Suprapubic skin (tissue), 4 donors: Measurements from ENCODE around the gene FAM90A26. TPM values are rescaled to one million over a fixed set of nuclear protein-coding genes. Genes with fewer than 3 reads are reported as not detected.
"Not testable (repeated sequence)": the region's sequence is repeated elsewhere in the genome, so short reads cannot be mapped to it uniquely, and the experiment has no call there.

ENCODE experiments used
- DNase-seq, 2 donors: peaks; one replicate each; pipeline ENCODE4 v3.0.0-alpha.2; 2019; ENCODE audit warnings: low spot score in 2 of 2
- H3K27ac ChIP-seq: fragments of 200-600 bp; sonication (generic); one replicate; pipeline ENCODE4 v1.5.1; 2019
- H3K27me3 ChIP-seq: fragments of 200-600 bp; sonication (generic); one replicate; pipeline ENCODE4 v1.5.1; 2019
- H3K36me3 ChIP-seq: fragments of 200-600 bp; sonication (generic); one replicate; pipeline ENCODE4 v1.5.1; 2019
- H3K4me1 ChIP-seq: fragments of 200-600 bp; sonication (generic); one replicate; pipeline ENCODE4 v1.5.1; 2019
- H3K4me3 ChIP-seq: fragments of 200-600 bp; sonication (generic); one replicate; pipeline ENCODE4 v1.5.1; 2019; ENCODE audit warnings: mild to moderate bottlenecking
- H3K9me3 ChIP-seq: fragments of 200-600 bp; sonication (generic); one replicate; pipeline ENCODE4 v1.5.1; 2019
- EP300 ChIP-seq: sonication (generic); formaldehyde crosslinking; IDR thresholded peaks from one replicate; pipeline ENCODE4 v1.6.1; 2017; ENCODE audit warnings: antibody characterized with exemption
- POLR2A ChIP-seq, 2 donors: fragments of 450-650 bp; IDR thresholded peaks; one replicate each; pipeline ENCODE4 v1.6.1; 2017; ENCODE audit warnings: antibody characterized with exemption in 2 of 2, mild to moderate bottlenecking in 2 of 2, moderate library complexity in 2 of 2
- POLR2AphosphoS5 ChIP-seq, 3 donors: sonication (generic); formaldehyde crosslinking; IDR thresholded peaks; one replicate each; pipeline ENCODE4 v1.6.1; 2017; ENCODE audit warnings: antibody characterized with exemption in 3 of 3
- WGBS: methylation state at CpG from one replicate; pipeline ENCODE4 v1.1.5; 2018; 5-methylcytosine and 5-hydroxymethylcytosine counted together
- total RNA-seq, 4 donors: library from RNA; depleted of rRNA; stranded (reverse); fragments of >200 nt; gene quantifications; one replicate each; pipeline ENCODE4 v1.1.0, GENCODE V29; 2016
- TF ChIP-seq, protein P1 (sequence below), 2 donors: fragments of 200-600 bp in 1 of 2; fragments of 450-650 bp in 1 of 2; sonication (generic) in 1 of 2; IDR thresholded peaks; one replicate each; pipeline ENCODE4 v1.5.1; 2016 to 2019; ENCODE audit warnings: antibody characterized with exemption in 2 of 2, mild to moderate bottlenecking in 1 of 2, moderate library complexity in 1 of 2

Gene FAM90A26
- total RNA-seq, 4 donors from 2014 or later: not detected

DNA sequence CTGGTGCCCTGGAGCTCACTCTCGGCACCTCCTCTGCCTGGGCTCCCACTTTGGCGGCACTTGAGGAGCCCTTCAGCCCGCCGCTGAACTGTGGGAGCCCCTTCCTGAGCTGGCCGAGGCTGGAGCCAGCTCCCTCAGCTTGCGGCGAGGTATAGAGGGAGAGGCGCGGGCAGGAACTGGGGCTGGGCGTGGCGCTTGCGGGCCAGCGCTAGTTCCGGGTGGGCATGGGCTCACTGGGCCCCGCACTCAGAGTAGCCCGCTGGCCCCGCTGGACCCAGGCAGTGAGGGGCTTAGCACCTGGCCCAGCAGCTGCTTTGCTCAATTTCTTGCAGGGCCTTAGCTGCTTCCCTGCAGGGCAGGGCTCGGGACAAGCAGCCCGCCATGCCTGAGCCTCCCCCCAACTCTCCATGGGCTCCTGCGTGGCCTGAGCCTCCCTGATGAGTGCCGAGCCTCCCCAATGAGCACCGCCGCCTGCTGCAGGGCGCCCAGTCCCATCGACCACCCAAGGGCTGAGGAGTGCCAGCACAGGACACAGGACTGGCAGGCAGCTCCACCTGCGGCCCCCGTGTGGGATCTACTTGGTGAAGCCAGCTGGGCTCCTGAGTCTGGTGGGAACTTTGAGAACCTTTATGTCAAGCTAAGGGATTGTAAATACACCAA lies 26.7 kb upstream of the FAM90A26 start:
- Histone ChIP-seq H3K4me3 (no peak overlapping the region), H3K9me3 (no peaks in the 10 kb centered on the region), H3K27ac (no peak overlapping the region), H3K36me3 (no peaks in the 10 kb centered on the region), H3K4me1 (no peaks in the 10 kb centered on the region), H3K27me3 (no peaks in the 10 kb centered on the region)
- DNase-seq: no peak
- 95% methylated on average over 17 of the region's 27 CpGs for WGBS
- TF ChIP-seq POLR2AphosphoS5 (IDR thresholded peaks at IDR 0.05) (no peak), POLR2A (IDR thresholded peaks at IDR 0.05) (no peak), EP300 (no peak)
- TF ChIP-seq, protein P1, sequence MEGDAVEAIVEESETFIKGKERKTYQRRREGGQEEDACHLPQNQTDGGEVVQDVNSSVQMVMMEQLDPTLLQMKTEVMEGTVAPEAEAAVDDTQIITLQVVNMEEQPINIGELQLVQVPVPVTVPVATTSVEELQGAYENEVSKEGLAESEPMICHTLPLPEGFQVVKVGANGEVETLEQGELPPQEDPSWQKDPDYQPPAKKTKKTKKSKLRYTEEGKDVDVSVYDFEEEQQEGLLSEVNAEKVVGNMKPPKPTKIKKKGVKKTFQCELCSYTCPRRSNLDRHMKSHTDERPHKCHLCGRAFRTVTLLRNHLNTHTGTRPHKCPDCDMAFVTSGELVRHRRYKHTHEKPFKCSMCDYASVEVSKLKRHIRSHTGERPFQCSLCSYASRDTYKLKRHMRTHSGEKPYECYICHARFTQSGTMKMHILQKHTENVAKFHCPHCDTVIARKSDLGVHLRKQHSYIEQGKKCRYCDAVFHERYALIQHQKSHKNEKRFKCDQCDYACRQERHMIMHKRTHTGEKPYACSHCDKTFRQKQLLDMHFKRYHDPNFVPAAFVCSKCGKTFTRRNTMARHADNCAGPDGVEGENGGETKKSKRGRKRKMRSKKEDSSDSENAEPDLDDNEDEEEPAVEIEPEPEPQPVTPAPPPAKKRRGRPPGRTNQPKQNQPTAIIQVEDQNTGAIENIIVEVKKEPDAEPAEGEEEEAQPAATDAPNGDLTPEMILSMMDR (IDR thresholded peaks at IDR 0.05): no peak

DNA sequence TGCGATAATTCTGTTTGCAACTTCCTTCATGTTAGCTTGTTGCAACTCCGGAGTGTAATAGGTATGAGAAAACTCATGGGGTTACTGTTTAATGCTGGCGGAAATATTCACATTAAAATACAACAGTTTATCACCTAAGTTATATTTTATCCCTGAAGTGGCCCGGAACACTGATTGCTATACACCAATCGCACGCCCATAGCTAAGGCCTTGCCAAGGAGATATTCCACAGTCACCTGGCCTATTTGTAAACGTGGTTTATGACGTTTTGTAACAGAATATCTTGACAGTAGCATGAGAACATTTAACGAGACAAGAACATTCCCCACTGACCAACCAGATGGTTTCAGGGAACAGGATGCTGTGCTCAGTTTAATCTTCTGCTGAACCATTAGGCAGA lies 23.2 kb upstream of the FAM90A26 start:
- 93% methylated on average over 9 of the region's 9 CpGs for WGBS
- no peaks in the 10 kb centered on the region for H3K9me3 ChIP-seq

DNA sequence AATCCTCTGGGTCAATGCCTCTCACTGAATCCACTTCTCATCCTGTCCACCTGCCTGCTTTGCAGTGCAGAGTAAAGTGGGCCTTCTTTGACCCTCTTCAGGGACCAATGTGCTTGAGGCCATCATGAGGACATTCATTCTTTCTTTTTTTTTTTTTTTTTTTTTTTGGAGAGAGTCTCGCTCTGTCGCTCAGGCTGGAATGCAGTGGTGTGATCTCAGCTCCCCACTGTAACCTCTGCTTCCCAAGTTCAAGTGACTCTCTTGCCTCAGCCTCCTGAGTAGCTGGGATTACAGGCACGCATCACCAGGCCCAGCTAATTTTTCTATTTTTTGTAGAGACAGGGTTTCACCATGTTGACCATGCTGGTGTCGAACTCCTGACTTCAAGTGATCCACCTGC lies 22.8 kb upstream of the FAM90A26 start:
- not testable (repeated sequence) for H3K27me3 ChIP-seq, H3K4me3 ChIP-seq, H3K4me1 ChIP-seq, DNase-seq, H3K9me3 ChIP-seq, H3K36me3 ChIP-seq, H3K27ac ChIP-seq
- 100% methylated on average over 4 of the region's 4 CpGs for WGBS

More for the DNA sequence above, 23.2 kb upstream of the FAM90A26 start:
- Histone ChIP-seq H3K27ac (no peak overlapping the region), H3K4me1 (no peaks in the 10 kb centered on the region), H3K4me3 (no peak overlapping the region), H3K36me3 (no peaks in the 10 kb centered on the region), H3K27me3 (no peaks in the 10 kb centered on the region)
- DNase-seq: no peak
- TF ChIP-seq, protein P1 (IDR thresholded peaks at IDR 0.05): no peak
- TF ChIP-seq EP300 (no peak), POLR2AphosphoS5 (IDR thresholded peaks at IDR 0.05) (no peak)

DNA sequence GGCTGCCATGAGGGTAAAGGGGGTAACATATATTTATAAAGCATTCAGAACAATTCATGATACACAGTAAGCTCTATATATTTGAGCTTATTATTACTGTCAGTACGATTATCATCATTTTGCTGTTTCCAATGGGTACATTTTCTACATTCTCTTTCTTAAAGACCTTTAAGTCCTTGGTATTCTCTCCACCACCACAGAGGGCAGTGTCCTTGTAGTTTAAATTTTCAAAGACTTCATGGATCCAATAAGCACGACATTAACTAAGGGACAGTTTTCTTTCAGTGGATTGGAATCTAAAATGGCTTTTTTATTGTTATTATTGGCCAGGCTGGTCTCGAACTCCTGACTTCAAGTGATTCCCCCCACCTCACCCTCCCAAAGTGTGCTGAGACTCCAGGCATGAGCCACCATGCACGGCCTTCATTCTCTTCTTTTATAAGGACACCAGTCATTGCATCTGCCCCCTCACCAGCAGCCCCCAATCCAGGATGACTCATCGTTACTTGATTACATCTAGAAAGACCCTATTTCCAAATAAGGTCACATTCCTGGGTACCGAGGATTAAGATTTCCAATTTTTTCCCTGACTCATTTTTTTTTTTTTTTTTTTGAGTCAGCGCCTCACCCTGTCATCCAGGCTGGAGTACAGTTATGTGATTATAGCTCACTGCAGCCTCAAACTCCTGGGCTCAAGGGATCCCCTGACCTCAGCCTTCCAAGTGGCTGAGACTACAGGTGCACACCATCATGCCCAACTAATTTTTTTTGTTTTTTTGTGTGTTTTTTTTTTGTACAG lies 21.4 kb upstream of the FAM90A26 start:
- H3K9me3 ChIP-seq, H3K4me1 ChIP-seq, H3K36me3 ChIP-seq, H3K27me3 ChIP-seq, H3K27ac ChIP-seq, H3K4me3 ChIP-seq, DNase-seq: not testable (repeated sequence)
- WGBS: 87% methylated on average over 7 of the region's 7 CpGs

DNA sequence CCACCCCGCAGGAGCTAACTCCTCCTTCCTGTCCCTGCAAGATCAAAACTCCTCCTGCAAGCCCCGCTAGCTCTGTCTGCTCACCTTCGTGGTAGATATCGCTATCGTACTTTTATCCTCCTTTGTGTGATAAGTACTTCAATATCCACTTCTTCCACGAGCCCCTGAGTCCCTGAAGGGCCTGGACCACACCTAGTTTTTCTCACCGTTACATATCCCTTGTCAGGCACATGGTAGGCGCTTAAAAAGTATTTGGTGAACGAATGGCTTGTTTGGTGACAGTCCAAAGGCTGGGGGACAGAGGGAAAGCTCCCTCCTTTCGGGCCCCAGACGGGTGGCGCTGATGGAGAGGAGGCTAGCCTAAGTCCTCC lies 18.4 kb upstream of the FAM90A26 start:
- not testable (repeated sequence) for H3K9me3 ChIP-seq, H3K36me3 ChIP-seq, H3K27me3 ChIP-seq, DNase-seq, H3K4me1 ChIP-seq
- Histone ChIP-seq H3K27ac (peak overlapping the region; percentile 89), H3K4me3 (peak overlapping the region; percentile 74)
- WGBS: 4% methylated on average over 11 of the region's 12 CpGs

DNA sequence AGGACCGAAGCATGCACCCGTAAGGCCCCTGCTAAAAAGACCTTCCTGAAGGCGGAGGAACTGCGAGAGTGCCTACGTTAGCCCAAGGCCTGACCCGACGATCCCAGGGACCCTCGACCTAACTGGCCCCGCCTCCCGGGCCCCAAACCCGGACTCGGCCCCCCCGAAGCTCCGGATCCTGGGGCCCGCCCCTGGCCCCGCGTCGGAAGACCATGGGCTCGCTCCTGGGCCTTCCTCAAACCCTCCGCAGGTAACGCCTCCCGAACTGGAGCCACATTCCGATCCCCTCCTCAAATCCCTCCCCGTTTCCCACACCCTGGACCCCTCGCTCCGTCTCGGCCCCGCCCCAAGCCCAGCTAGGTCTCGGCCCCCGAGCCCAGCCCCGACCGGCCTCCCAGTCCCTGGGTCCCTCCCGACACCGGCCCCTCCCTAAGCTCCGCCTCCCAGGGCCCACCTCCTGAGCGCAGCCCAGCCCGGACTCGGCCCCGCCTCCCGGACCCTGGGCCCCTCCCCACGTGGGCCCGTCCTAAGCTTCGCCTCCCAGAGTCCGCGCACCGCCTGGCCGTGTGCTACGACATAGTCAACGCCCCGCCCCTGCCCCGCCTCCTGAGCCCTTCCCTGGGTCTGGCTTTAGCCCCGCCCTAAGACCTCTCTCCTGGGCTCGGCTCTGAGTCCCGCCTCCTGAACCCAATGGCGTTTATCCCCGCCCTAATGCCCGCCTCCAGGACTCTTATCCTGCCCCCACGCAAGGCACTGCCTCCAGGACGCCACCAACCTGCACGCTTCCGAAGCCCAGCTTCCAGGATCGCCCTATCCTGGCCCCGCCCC lies 17.8 kb upstream of the FAM90A26 start:
- WGBS: 0% methylated on average over 10 of the region's 63 CpGs
- DNase-seq: peak; percentile 98 to 99
- not testable (repeated sequence) for H3K4me1 ChIP-seq, H3K9me3 ChIP-seq, H3K36me3 ChIP-seq, H3K27me3 ChIP-seq
- H3K27ac ChIP-seq: peak overlapping the region; percentile 89
- H3K4me3 ChIP-seq: peak overlapping the region; percentile 74

DNA sequence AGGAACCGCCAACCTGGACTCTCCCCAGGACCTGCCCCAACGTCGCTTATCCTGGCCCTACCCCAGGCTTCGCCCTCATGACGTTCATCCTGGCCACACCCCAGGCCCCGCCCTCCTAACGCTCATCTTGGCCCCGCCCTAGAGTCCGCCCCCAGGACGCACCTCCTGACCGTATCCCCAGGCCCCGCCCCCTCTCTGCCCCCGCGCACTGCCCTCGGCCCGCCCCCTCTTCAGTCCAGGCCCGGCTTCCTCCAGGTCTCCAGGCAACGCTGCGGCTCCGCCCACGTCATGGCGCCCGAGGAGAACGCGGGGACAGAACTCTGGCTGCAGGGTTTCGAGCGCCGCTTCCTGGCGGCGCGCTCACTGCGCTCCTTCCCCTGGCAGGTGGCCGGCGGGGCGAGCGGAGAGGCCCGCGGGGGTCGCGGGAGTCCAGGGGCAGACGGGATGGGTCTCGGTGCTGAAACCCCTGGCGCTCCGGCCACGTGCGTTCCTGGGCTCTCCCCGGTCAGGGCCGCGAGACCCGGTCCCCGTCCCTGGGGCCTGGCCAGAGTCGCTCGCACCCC lies 17.1 kb upstream of the FAM90A26 start:
- not testable (repeated sequence) for H3K36me3 ChIP-seq, H3K9me3 ChIP-seq, H3K27me3 ChIP-seq, H3K4me1 ChIP-seq
- Histone ChIP-seq H3K4me3 (peak overlapping the region; percentile 74), H3K27ac (peak overlapping the region; percentile 87)
- 0% methylated on average over 9 of the region's 53 CpGs for WGBS
- DNase-seq: peak; percentile 98 to 99

DNA sequence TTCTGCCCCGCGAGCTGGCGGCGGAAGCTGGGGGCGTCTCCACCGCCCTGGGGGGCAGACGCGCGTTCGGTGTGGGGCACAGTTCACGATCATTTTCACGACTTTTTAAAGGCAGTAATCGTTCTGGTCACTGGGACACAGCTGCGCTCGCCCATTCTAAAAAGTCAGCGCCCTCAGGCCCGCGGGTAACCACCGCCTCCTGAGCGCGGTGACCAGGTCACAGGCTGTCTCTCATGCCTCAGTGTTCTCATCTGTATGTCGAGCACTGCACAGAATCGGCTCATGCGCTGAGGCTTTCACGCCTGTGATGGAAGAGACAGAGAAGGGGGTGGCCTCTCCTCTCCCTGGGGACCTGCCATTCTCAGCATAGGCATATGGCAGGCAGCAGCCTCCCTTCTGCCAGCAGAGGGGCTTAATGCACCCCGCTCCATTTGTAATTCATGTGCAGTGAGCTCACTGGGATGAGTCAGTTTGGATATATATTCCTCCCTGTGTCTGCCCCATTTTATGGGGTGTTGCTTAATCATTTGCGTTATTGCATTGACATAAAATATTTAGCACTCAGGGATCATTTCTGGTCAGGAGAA lies 16.5 kb upstream of the FAM90A26 start:
- WGBS: 6% methylated on average over 6 of the region's 27 CpGs
- DNase-seq, H3K27me3 ChIP-seq: not testable (repeated sequence)

DNA sequence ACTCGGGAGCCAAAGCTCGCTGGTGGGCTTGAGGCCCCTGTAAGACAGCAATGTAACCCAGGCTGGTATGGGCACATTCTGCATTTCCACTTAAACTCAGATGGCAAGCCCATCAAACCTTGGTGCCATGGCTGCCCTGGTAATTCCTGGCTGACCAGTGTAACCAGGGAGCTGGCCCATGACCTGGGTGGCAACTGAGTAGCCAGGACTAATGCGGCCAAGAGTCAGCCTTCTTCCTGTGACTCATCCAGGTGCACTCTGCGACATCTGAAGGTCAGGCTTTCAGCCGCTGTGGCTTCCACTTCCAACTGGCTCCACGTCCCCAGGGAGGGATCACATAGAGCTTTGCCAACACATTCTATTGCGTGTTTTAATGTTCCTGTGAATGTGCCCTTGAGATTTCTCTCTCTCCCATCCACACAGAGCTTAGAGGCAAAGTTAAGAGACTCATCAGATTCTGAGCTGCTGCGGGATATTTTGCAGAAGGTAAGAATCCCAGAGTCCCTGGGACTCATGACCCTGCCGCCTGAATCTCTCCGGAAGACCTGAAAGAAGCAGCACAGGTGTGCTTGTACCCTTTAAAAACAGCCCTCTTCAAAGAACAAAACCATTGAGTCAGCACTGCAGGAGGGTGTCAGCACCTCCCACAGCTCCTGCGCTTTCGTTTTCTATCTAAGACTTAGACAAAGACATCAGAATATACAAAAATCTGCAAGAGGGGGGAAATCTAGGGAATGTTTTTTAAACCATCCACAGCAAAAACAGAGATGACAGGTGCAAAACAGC lies 14.9 kb upstream of the FAM90A26 start:
- not testable (repeated sequence) for H3K36me3 ChIP-seq, DNase-seq, H3K4me3 ChIP-seq, H3K4me1 ChIP-seq, H3K27ac ChIP-seq, H3K27me3 ChIP-seq, H3K9me3 ChIP-seq
- 80% methylated on average over 11 of the region's 12 CpGs for WGBS

More for the DNA sequence above, 16.5 kb upstream of the FAM90A26 start:
- not testable (repeated sequence) for H3K4me1 ChIP-seq, H3K36me3 ChIP-seq, H3K9me3 ChIP-seq
- peak overlapping the region; percentile 87 for H3K27ac ChIP-seq
- peak overlapping the region; percentile 74 for H3K4me3 ChIP-seq

DNA sequence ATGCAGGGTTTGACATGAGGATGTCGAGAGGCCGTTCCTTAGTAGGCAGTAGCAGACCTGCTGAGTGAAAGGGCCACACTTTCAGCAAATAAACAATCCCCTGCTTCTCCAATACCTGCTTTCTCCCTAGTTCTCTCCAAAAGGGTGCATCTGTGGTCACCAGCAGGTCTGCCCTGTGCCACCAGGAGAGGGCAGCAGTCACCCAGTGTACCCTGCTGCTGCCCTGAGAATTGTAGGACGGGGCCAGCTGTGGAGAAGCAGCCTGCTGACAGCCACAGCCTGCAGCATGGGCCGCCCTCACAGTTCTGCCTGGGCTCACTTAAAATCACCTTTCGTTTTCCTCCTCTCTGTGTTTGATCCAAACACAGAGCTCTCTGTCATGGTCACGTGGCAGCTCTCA lies 11.8 kb upstream of the FAM90A26 start:
- not testable (repeated sequence) for H3K9me3 ChIP-seq, DNase-seq, H3K27ac ChIP-seq, H3K4me3 ChIP-seq, H3K27me3 ChIP-seq, H3K4me1 ChIP-seq, H3K36me3 ChIP-seq
- WGBS: no CpG with 5 or more reads among the region's 6 CpGs
